Measurements from ENCODE around the gene URB1. TPM values are rescaled to one million over a fixed set of nuclear protein-coding genes. Genes with fewer than 3 reads are reported as not detected.

The URB1 gene
- total and polyA plus RNA-seq, 9 of the 15 experiments (the other 6 are each of a cell fraction or from before 2014, with no cell fraction given), result 0.97 to 53.6 (median 21.5) TPM

DNA sequence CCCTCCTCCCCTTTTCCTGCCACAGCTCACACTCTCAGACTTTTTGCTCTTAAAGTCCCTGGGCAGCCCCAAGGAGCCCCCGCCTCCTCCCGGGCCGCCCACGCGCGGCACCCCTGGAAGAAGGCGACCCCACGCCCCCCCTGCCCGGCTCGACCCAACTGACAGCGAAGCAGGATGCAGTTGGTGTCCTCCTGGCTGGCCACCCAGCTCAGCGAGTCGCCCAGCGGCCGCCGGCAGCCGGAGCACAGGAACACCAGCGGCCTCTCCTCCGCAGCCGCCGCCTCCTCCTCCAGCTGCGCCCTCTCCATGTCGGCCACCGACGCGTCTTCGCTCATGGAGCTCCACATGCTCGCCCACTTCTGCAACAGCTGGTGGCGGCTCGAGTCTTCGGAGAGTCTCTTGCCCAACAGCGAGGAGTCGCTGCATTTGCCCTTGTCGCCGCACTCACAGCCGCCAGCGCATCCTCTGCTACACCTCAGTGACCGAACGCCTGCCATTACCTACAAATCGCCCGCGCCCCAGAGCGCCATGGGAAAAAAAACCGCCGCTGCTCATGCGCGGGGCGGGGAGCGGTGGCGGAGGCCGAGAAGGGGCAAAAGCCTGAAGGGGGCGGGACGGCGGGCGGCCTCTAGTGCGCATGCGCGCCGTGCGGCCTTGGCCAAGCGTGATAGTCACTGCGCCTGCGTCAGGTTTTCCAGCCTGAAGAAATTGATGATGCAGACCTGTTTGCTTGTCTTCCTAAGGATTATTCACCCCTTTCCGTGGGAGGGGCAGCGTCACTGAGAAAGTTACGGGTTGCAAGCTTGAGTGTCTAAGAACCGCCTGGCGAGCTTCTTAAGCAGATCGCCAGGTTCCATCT lies 114.1 kb downstream of the URB1 start, which contains the start of gene MIS18A (continued):
- no peak for TF ChIP-seq ZNF324 (CRISPR knock-in tag; IDR thresholded peaks at IDR 0.05)
- peak; percentile 71; the same call in 1 of the 2 replicates for TF ChIP-seq ZBTB7A (IDR thresholded peaks at IDR 0.05; ENCODE audit: borderline replicate concordance, control insufficient read depth, low read depth, low read length)
- no peak for TF ChIP-seq SMARCA4 (IDR thresholded peaks at IDR 0.05)
- TF ChIP-seq ETV6 (IDR thresholded peaks at IDR 0.05; ENCODE audit: borderline replicate concordance in 1 of 2, low read depth in 2 of 2, low read length in 1 of 2), result no peak
- TF ChIP-seq ETV6 (CRISPR knock-in tag; IDR thresholded peaks at IDR 0.05; ENCODE audit: borderline replicate concordance), result no peak
- no peak for TF ChIP-seq HMG20B (CRISPR knock-in tag; IDR thresholded peaks at IDR 0.05)
- TF ChIP-seq HIVEP1 (CRISPR knock-in tag; IDR thresholded peaks at IDR 0.05), result no peak
- peak; percentile 52; the same call in 1 of the 2 replicates for TF ChIP-seq ESRRA (IDR thresholded peaks at IDR 0.05; ENCODE audit: borderline replicate concordance, low read depth)
- TF ChIP-seq, protein P1, sequence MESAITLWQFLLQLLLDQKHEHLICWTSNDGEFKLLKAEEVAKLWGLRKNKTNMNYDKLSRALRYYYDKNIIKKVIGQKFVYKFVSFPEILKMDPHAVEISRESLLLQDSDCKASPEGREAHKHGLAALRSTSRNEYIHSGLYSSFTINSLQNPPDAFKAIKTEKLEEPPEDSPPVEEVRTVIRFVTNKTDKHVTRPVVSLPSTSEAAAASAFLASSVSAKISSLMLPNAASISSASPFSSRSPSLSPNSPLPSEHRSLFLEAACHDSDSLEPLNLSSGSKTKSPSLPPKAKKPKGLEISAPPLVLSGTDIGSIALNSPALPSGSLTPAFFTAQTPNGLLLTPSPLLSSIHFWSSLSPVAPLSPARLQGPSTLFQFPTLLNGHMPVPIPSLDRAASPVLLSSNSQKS (CRISPR knock-in tag; IDR thresholded peaks at IDR 0.05), result no peak; the same call in 1 of the 2 replicates
- TF ChIP-seq ZNF280A (IDR thresholded peaks at IDR 0.05; ENCODE audit: low read depth, partially characterized antibody), result no peak
- no peak for TF ChIP-seq ZNF717 (CRISPR knock-in tag; IDR thresholded peaks at IDR 0.05)
- TF ChIP-seq KDM1A (IDR thresholded peaks at IDR 0.05), result no peak
- no peak for TF ChIP-seq TAF15 (IDR thresholded peaks at IDR 0.05; ENCODE audit: low read depth, low read length)
- TF ChIP-seq, protein P2, sequence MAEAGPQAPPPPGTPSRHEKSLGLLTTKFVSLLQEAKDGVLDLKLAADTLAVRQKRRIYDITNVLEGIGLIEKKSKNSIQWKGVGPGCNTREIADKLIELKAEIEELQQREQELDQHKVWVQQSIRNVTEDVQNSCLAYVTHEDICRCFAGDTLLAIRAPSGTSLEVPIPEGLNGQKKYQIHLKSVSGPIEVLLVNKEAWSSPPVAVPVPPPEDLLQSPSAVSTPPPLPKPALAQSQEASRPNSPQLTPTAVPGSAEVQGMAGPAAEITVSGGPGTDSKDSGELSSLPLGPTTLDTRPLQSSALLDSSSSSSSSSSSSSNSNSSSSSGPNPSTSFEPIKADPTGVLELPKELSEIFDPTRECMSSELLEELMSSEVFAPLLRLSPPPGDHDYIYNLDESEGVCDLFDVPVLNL (CRISPR knock-in tag; IDR thresholded peaks at IDR 0.05; ENCODE audit: low read depth), result peak; percentile 93
- TF ChIP-seq KHSRP (IDR thresholded peaks at IDR 0.05), result no peak
- TF ChIP-seq FOXJ2 (tag; IDR thresholded peaks at IDR 0.05), result peak; percentile 63; the same call in 1 of the 2 replicates
- peak; percentile 58; the same call in 1 of the 2 replicates for TF ChIP-seq ZNF830 (CRISPR knock-in tag; IDR thresholded peaks at IDR 0.05)
- no peak; the same call in 1 of the 2 replicates for TF ChIP-seq GABPB1 (CRISPR knock-in tag; IDR thresholded peaks at IDR 0.05)
- peak; percentile 92 for TF ChIP-seq L3MBTL2 (IDR thresholded peaks at IDR 0.05)
- TF ChIP-seq ZNF311 (CRISPR knock-in tag; IDR thresholded peaks at IDR 0.05), result no peak
- TF ChIP-seq, protein P3, sequence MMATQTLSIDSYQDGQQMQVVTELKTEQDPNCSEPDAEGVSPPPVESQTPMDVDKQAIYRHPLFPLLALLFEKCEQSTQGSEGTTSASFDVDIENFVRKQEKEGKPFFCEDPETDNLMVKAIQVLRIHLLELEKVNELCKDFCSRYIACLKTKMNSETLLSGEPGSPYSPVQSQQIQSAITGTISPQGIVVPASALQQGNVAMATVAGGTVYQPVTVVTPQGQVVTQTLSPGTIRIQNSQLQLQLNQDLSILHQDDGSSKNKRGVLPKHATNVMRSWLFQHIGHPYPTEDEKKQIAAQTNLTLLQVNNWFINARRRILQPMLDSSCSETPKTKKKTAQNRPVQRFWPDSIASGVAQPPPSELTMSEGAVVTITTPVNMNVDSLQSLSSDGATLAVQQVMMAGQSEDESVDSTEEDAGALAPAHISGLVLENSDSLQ (IDR thresholded peaks at IDR 0.05), result no peak; the same call in 1 of the 2 replicates
- TF ChIP-seq HOXB6 (CRISPR knock-in tag; IDR thresholded peaks at IDR 0.05; ENCODE audit: borderline replicate concordance), result no peak
- TF ChIP-seq NEUROD1 (IDR thresholded peaks at IDR 0.05; ENCODE audit: borderline replicate concordance, low read depth, low read length, partially characterized antibody), result peak; percentile 79
- TF ChIP-seq MLX (CRISPR knock-in tag; conservative IDR thresholded peaks at IDR 0.05), result no peak
